ENCODE measurements around the gene ETS1.

ETS1 gene, protein sequence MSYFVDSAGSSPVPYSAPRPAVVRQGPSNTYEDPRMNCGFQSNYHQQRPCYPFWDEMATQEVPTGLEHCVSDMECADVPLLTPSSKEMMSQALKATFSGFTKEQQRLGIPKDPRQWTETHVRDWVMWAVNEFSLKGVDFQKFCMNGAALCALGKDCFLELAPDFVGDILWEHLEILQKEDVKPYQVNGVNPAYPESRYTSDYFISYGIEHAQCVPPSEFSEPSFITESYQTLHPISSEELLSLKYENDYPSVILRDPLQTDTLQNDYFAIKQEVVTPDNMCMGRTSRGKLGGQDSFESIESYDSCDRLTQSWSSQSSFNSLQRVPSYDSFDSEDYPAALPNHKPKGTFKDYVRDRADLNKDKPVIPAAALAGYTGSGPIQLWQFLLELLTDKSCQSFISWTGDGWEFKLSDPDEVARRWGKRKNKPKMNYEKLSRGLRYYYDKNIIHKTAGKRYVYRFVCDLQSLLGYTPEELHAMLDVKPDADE

DNA sequence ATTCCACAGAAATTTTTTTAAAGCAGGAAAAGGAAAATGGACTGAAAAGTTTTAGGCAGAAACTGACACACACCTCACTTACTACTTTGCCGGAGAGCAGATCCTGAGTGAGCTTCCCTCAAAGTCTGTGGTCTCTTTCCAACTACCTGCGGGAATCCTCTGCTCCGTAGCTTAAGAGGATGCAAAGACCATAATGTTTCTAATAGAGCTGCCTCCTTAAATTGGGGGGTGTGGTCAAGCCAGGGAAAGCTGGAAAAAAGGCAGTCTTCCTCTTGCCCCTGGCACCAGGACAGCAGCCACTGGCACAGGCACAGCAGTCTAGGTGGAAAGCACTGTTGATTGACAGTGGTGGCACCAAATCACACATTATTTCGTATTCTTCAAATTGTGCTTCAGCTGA is at the start of gene ETS1:
Gene ETS1, minus strand, starts transcription at position 144 of the 400 bp plus-strand sequence. CDS start 14,428 bp downstream, outside the sequence.
- DNase-seq, result no peak

GRCh38 chr11:128634395-128634794 is 47.0 kb upstream of the ETS1 start:
- DNase-seq, result no peak

- DNase-seq, result no peak
Observed at GRCh38 chr11:128633384-128633965, 46.1 kb upstream of the ETS1 start.

- DNase-seq, result peak; percentile 39
Observed at GRCh38 chr11:128632141-128632791, 44.9 kb upstream of the ETS1 start.

GRCh38 chr11:128630367-128631230 is 43.2 kb upstream of the ETS1 start:
- peak; percentile 93 for DNase-seq

GRCh38 chr11:128629516-128630106 is 42.3 kb upstream of the ETS1 start:
- DNase-seq, result no peak

DNA sequence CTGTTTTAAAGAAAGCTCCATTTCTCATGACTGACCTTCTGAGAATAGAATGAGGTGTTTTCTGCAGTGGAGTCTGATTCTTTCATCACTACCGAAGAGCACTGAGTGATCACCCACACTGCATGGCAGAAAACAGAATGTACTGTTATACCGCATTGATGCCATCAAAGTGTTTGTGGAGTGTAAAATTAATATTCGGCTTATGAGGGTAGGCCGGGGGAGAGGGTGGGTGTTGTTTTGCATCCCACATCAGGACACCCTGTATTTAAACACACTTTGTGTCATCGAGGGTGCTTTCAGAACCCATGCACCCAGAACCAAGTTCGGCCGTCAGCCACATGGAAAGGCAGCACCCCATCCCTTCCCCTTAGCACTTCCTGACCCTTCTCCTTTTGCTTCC is 41.3 kb upstream of the ETS1 start:
- peak; percentile 27 for DNase-seq

- DNase-seq, result no peak
Observed at GRCh38 chr11:128628325-128628673, 40.9 kb upstream of the ETS1 start.

- DNase-seq, result peak; percentile 26
Observed at GRCh38 chr11:128627666-128628324, 40.4 kb upstream of the ETS1 start.

GRCh38 chr11:128626913-128627665 is 39.7 kb upstream of the ETS1 start:
- DNase-seq, result no peak

- DNase-seq, result no peak
Observed at GRCh38 chr11:128625746-128626145, 38.4 kb upstream of the ETS1 start.

DNA sequence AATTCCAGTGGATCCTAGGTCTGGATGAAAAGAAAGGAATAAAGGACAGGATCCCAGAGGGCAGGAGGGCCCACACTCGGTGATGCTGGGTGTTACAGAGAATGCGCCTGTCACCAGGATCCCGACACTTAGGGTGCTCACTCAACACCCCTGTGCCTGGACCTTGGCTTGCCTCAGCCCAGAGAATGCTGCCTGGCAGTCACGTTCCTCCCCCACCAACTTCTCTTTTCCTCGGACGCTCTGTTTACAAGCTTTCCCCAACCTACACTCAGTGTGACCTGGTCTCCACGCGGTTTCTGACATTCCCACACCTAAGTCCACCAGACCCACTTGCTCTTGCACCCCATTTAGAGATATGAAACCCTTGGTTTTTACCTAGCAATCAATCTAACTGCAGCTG is 38.0 kb upstream of the ETS1 start:
- no peak for DNase-seq

GRCh38 chr11:128624269-128625175 is 37.2 kb upstream of the ETS1 start:
- peak; percentile 70 for DNase-seq

- DNase-seq, result no peak
Observed at GRCh38 chr11:128623091-128623490, 35.7 kb upstream of the ETS1 start.

DNA sequence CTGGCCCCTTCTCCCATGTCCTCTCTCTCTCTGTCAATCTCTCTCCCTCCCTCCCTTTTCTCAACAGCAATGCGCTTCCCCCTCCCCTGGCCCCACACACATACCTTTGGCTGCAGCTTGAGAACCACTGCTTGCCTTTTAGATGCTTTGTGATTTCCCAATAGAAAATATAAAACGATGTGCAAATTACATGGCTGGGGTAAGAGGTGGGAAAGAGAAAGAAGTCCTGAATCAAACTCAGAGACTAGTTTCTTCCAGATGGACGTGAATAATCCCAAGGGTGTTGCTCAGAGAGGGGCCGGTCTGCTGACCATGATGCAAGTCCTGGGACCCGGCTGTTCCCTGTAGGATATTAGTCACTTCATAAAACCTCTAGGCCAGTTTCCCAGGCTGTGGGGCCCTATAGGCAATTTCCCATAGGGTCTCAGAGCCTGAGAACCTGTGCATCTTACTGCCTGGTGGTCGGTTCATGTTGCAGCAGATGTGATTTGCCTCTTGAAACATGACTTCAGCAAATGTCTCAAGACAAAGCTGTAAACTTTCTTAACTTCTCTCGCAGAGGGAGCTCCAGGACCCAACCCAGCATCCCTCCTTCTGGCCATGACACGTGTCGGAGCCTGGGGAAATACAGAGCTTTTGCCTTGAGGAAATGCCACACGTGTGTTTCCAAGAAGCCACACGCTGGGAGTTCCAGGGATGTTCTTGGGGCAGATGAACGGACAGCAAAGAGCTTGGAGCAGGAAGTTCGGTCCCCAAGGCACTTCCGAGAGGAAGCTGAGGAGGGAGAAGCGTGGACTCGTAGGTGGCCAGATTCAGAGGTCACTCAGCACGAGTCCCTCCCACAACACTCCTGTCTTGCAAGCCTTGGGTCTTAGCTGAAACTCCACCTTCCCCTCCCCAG is 34.5 kb upstream of the ETS1 start:
- DNase-seq, result no peak

DNA sequence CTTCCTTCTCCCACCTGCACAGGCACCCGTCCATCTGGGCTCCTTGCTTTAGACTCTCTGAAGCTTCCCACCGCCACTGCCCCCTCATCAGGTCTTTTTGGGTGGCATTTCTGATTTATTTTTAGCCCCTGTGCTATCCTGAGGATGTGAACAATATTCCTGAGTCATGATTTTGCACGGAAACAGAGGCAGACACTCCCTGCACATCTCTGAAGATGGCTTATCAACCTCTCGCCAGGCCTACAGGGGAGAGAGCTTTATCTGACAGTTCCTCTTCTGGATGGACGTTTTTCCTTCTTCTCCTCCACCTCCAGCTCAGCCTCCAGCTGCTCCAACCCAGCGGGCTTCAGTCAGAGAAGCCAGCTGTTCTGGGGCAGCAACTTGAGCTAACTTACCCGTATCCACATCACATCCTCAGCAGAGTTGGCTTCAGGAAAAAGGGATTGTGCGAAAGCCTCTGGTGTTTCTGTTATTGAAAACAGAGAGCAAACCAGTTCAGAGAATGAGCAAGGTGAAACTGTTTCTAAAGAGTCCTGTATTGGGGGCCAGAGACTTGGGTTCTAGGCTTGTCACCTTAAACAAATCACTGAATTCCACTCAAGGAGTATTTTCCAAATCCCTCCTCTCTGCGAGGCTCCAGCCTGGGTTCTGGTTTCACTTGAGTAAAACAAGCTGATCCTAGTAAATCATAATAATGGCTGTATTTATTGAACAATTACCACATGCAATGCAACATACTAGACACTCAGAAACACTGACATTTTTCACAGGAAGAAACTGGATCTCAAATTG is 33.1 kb upstream of the ETS1 start:
- DNase-seq, result no peak

DNA sequence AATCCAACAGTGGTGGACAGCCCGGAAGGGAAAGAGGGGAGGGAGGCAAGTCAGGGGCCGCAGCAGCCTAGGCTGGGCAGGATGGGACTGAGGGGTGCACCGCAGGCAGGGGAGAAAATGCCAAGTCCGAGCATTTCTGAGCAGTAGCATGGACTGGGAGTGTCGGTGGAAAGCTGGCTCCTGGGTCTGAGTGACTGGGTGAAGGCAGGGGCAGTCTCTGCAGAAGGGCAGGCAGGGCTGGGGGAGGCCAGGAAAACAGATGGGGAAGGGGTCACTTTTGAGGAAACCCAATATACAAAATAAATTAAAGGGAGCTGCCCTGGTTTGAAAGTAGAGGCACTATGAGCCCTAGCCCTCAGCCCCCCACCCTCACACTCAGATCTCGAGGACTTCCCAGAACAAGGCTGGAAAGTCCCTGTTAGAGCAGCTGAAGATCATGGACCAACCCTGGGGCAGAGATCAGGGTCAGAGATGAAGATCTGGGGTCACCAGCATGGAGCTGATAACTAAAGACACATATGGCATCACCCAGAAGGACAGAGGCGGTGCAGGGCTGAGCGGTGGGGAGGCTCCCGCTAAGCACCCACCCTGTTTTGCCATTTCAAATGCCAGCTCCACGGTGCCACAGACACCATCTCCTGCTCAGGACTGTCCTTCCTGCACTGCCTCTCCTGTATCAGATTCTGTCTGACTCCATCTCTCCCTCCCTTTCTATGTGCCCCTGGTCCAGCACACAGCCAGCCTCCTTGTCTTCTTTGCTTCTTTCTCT is 32.4 kb upstream of the ETS1 start:
- DNase-seq, result no peak
